Measurements from ENCODE around the gene RCBTB2.
A peak's percentile ranks its signal among the peaks of the same experiment; 100 is the strongest.

Gene RCBTB2

DNA sequence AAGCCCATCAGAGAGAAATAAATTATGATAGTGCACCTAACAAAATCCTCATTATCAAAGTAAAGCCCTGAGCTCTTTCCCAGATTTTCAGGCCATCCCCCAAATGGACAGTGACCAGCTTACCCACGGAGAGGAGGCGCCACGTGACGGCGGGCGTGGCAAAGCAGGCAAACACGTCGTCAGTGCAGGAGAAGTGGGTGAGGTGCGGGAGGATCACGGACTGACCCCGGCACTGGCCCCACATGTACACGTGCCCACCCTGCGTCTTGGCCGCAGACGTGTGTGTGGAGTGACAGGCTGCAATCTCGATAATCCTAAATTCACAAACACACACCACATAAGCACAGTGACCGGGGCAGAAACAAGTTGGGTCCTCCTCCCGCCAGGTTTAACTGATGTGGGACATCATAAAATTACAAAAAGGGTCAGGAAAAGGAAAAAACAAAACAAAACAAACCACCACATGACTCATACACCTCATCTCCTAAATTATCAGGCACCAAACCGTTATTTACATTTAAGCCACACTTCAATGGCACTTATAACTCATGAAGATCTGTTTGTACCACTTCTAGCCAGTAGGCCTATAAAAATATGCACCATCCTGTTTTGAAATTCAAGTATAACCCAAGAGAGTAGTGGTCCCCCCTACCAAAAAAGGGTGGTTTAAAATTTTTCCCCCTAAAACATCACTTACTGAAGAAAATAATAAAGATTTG lies 30.1 kb downstream of the RCBTB2 start:
- TF ChIP-seq, protein P1, sequence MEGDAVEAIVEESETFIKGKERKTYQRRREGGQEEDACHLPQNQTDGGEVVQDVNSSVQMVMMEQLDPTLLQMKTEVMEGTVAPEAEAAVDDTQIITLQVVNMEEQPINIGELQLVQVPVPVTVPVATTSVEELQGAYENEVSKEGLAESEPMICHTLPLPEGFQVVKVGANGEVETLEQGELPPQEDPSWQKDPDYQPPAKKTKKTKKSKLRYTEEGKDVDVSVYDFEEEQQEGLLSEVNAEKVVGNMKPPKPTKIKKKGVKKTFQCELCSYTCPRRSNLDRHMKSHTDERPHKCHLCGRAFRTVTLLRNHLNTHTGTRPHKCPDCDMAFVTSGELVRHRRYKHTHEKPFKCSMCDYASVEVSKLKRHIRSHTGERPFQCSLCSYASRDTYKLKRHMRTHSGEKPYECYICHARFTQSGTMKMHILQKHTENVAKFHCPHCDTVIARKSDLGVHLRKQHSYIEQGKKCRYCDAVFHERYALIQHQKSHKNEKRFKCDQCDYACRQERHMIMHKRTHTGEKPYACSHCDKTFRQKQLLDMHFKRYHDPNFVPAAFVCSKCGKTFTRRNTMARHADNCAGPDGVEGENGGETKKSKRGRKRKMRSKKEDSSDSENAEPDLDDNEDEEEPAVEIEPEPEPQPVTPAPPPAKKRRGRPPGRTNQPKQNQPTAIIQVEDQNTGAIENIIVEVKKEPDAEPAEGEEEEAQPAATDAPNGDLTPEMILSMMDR (conservative IDR thresholded peaks at IDR 0.05; ENCODE audit: low read depth, low read length): no peak
- H3K4me3 ChIP-seq (ENCODE audit: low read length): no peak overlapping the region
- DNase-seq (ENCODE audit: low read depth): no peak

DNA sequence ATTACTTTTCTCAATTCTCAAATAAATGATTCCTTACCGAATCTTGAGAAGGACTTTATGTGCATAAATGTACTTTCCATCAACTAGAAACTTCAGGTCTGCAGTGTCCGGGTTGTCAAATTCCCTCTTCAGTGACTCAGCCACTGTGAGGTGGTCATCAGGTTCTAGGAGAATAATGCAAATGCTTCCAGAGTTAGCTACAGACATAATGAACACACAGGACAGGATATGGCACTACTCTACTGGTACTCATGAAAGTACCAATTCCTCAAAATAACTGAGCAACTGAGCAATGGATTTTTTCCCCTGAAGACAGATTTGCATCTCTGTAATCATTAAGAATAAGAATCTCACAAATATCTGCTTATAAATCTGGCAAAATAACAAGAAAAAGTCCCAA lies 31.2 kb downstream of the RCBTB2 start:
- DNase-seq (ENCODE audit: low read depth): no peak
- H3K4me3 ChIP-seq (ENCODE audit: low read length): no peak overlapping the region
- TF ChIP-seq, protein P1 (conservative IDR thresholded peaks at IDR 0.05; ENCODE audit: low read depth, low read length): no peak

DNA sequence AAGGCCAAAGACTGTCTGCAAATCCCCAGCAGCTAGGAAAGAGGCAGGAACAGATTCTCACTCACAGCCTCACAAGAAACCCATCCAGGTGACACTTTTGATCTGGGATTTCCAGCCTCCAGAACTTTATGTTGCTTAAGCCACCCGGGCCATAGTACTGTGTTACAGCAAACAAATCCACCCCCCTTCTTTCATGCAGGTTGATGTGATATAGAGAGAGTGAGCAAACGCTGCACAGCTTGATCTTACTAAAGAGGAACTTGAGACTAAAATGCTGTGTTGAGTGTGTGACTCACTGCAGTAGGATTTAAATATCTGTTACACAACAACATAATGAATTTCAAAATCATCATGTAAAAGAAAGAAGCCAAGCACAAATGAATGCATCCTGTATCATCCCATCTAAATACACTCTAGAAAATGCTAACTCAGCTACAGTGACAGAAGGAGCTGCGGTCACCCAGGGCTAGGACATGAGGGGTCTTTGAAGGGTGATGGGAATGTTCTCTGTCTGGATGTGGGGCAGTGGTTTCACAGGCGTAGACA lies 32.2 kb downstream of the RCBTB2 start:
- peak; percentile 79 for DNase-seq (ENCODE audit: low read depth)
- TF ChIP-seq, protein P1 (conservative IDR thresholded peaks at IDR 0.05; ENCODE audit: low read depth, low read length): no peak
- no peak overlapping the region for H3K4me3 ChIP-seq (ENCODE audit: low read length)

DNA sequence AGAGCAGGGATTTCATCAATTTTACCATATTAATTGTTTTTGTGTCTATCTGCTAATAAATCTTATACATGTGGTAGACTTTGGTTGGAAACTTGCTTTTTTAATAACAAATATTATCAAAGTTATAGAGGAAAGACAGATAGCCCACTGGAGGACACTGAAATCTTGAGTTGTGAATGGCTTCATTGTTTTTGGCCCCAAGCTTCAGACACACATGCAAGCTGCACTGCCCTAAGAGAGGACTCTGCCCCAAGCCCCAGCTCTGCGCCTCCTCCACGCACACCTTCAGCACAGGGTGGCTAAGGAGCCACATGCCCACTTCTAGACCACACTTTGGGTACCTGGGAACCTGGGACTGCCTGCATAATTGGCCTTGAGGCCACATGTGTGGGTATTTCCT lies 35.2 kb downstream of the RCBTB2 start:
- no peak overlapping the region for H3K4me3 ChIP-seq (ENCODE audit: low read length)
- no peak for DNase-seq (ENCODE audit: low read depth)
- TF ChIP-seq, protein P1 (conservative IDR thresholded peaks at IDR 0.05; ENCODE audit: low read depth, low read length): no peak

DNA sequence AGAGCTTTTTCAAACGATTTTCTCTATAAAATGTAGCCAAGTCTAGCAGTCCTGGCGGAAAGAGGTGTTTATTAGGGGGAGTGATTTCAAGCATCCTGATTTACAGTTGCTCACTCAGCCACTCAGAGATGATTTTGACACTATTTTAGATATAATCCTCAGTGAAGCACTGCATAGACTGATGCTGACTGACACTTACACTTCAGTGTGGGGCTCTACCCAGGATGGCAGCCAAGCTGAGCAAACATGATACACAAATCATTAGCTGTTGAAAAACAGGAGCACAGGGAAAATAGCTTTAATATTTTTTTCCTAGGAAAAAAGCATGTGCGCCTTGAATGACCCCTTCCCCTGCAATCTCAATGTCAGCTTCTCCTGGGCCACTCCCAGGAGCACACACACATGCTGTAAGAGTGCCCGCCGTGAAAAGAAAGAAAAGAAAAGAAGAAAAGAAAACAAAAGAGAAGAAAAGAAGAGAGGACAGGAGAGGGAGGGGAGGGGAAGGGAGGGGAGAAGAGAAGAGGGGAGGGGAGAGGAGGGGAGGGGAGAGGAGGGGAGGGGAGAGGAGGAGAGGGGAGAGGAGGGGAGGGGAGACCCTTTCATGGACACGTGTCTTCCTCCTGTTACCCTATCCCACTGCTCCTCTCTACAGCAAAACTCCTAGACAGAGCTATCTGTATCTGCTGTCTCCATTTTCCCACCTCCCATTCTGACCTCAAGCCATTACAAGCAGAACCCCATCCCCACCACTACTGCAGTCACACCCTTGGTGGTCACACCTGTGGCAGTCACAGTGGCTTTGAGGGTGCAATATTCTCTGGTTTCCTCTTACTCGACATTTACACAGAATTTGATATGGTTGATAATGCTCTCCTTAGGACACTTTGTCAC lies 36.4 kb downstream of the RCBTB2 start:
- no peak for DNase-seq (ENCODE audit: low read depth)
- no peak overlapping the region for H3K4me3 ChIP-seq (ENCODE audit: low read length)
- TF ChIP-seq, protein P1 (conservative IDR thresholded peaks at IDR 0.05; ENCODE audit: low read depth, low read length): no peak

DNA sequence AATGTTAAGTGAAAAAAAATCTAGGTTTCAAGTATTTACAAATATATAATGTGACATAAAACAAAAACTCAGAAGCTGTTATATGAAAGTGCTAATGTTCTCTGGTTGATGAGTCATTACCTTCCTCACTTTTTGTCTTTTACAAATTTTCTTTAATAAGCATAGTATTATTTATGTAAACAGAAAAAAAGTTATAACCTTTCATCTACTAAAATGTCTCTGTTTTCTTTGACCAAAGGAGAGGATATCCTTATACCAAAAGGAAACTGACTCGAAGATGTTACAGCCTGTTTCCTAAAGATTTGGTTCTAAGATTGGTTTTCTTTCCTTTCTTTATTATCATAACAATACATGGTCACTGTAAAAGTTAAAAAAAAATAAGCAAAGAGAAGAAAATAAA lies 38.0 kb downstream of the RCBTB2 start:
- no peak overlapping the region for H3K4me3 ChIP-seq (ENCODE audit: low read length)
- DNase-seq (ENCODE audit: low read depth): no peak
- TF ChIP-seq, protein P1 (conservative IDR thresholded peaks at IDR 0.05; ENCODE audit: low read depth, low read length): no peak
